Endothelial cell of umbilical vein (primary cell): ENCODE measurements around the gene SAMD5. TPM values are rescaled to one million over a fixed set of nuclear protein-coding genes. Genes with fewer than 3 reads are reported as not detected.

Experiments
- BruUV-seq: library from RNA; stranded (reverse); fragments of 400-500 nt; replicated peaks from 2 replicates; lab custom pipeline; 2021; lab: Mats Ljungman, UMichigan
- CTCF ChIA-PET: fragments of 300-600, 350-600 bp; sonication (Branson Sonifier 250); formaldehyde crosslinking; loops from one replicate; lab custom pipeline; 2021; ENCODE audit warnings: antibody characterized with exemption, inconsistent platforms; lab: Charles Lee
- POLR2A ChIA-PET: fragments of 300-600, 350-600 bp; sonication (Branson Sonifier 250); formaldehyde crosslinking; loops from one replicate; lab custom pipeline; 2021; ENCODE audit warnings: antibody characterized with exemption, inconsistent platforms; lab: Charles Lee
- DNase-seq: peaks from one replicate; pipeline ENCODE4 v3.0.0-alpha.2; 2011; ENCODE audit warnings: low read depth, low spot score
- FAIRE-seq: peaks from 2 replicates; lab custom pipeline; 2011; peaks lifted over from hg19 to GRCh38; lab: Jason Lieb, UNC
- H2AFZ ChIP-seq: 2 replicates; pipeline ENCODE4 v1.6.0; 2012; ENCODE audit warnings: low read depth, low read length, control low read depth, inconsistent platforms
- H3K27ac ChIP-seq: 2 replicates; pipeline ENCODE4 v1.5.1; 2011; ENCODE audit warnings: low read depth, mild to moderate bottlenecking, control low read depth, low read length, moderate library complexity; ENCODE audit not compliant: insufficient read depth
- H3K27me3 ChIP-seq, 2 experiments: 2 replicates each; pipeline versions ENCODE4 v1.6.0 to v1.6.1; 2011; ENCODE audit warnings: low read length in 2 of 2, mixed read lengths in 1 of 2; ENCODE audit not compliant: control insufficient read depth in 2 of 2, insufficient read depth in 2 of 2
- H3K36me3 ChIP-seq, 2 experiments: 2 replicates in 1 of 2; 3 replicates in 1 of 2; pipeline ENCODE4 v1.5.1; 2011; ENCODE audit warnings: low read length in 2 of 2, mild to moderate bottlenecking in 1 of 2, moderate library complexity in 1 of 2; ENCODE audit not compliant: control insufficient read depth in 2 of 2, insufficient read depth in 2 of 2; ENCODE audit errors: extremely low read depth in 1 of 2
- H3K4me1 ChIP-seq: 3 replicates; pipeline ENCODE4 v1.5.1; 2011; ENCODE audit warnings: mild to moderate bottlenecking, low read length; ENCODE audit not compliant: control insufficient read depth, insufficient read depth; ENCODE audit errors: extremely low read depth
- H3K4me2 ChIP-seq: 2 replicates; pipeline ENCODE4 v1.6.1; 2011; ENCODE audit warnings: low read length, control low read depth, mixed read lengths; ENCODE audit not compliant: insufficient read depth
- H3K4me3 ChIP-seq, 3 experiments: fragments of 200-600 bp in 1 of 3; sonication (generic), shearing (Covaris generic) in 1 of 3; replicated peaks in 1 of 3; 2 replicates each; pipeline ENCODE4 v1.5.1; 2011 to 2016; ENCODE audit warnings: control low read depth in 3 of 3, low read length in 3 of 3, mild to moderate bottlenecking in 2 of 3, inconsistent platforms in 1 of 3, low read depth in 1 of 3, moderate library complexity in 1 of 3; ENCODE audit not compliant: insufficient read depth in 1 of 3
- H3K79me2 ChIP-seq: 2 replicates; pipeline ENCODE4 v1.6.0; 2012; ENCODE audit warnings: low read length, inconsistent platforms; ENCODE audit not compliant: control insufficient read depth, insufficient read depth
- H3K9ac ChIP-seq: replicated peaks from 2 replicates; pipeline ENCODE3; 2011; ENCODE audit warnings: low read length, control low read depth; ENCODE audit not compliant: insufficient read depth; ENCODE audit errors: extremely low read depth
- H3K9me1 ChIP-seq: replicated peaks from 3 replicates; pipeline ENCODE4 v1.6.0; 2011; ENCODE audit warnings: mild to moderate bottlenecking, low read length; ENCODE audit not compliant: control insufficient read depth, insufficient read depth; ENCODE audit errors: extremely low read depth
- H3K9me3 ChIP-seq: replicated peaks from 2 replicates; pipeline ENCODE4 v1.5.1; 2012; ENCODE audit warnings: low read length, inconsistent platforms; ENCODE audit not compliant: control insufficient read depth, insufficient read depth
- H4K20me1 ChIP-seq: replicated peaks from 2 replicates; pipeline ENCODE3; 2011; ENCODE audit warnings: mild to moderate bottlenecking, low read length; ENCODE audit not compliant: control insufficient read depth, insufficient read depth; ENCODE audit errors: extremely low read depth
- CTCF ChIP-seq, 2 donors: IDR thresholded peaks; 1 replicate in 1 of 2; 2 replicates in 1 of 2; pipeline ENCODE4 v1.5.1; 2011; ENCODE audit warnings: low read length in 2 of 2, mild to moderate bottlenecking in 2 of 2, moderate library complexity in 2 of 2, control low read depth in 1 of 2, inconsistent platforms in 1 of 2, low read depth in 1 of 2; ENCODE audit not compliant: insufficient read depth in 1 of 2; ENCODE audit errors: extremely low read depth in 1 of 2
- EZH2 ChIP-seq: IDR thresholded peaks from 2 replicates; pipeline ENCODE4 v1.6.1; 2012; ENCODE audit warnings: borderline replicate concordance, low read depth, mild to moderate bottlenecking, moderate library complexity, low read length, inconsistent platforms; ENCODE audit not compliant: severe bottlenecking
- FOS ChIP-seq: IDR thresholded peaks from 2 replicates; pipeline ENCODE4 v1.6.1; 2011; ENCODE audit warnings: mild to moderate bottlenecking, low read length, moderate library complexity, borderline replicate concordance; ENCODE audit not compliant: insufficient read depth
- GATA2 ChIP-seq: IDR thresholded peaks from 2 replicates; pipeline ENCODE4 v1.7.0; 2011; ENCODE audit warnings: low read depth, mild to moderate bottlenecking, moderate library complexity, mixed read lengths, low read length; ENCODE audit not compliant: insufficient read length, insufficient read depth
- JUN ChIP-seq: IDR thresholded peaks from 2 replicates; pipeline ENCODE4 v1.6.1; 2011; ENCODE audit warnings: borderline replicate concordance, low read depth; ENCODE audit not compliant: insufficient read length, insufficient read depth
- MAX ChIP-seq: IDR thresholded peaks from 2 replicates; pipeline ENCODE4 v1.6.1; 2011; ENCODE audit not compliant: insufficient read depth, insufficient read length
- MYC ChIP-seq: IDR thresholded peaks from one replicate; pipeline ENCODE4 v1.6.1; 2011; ENCODE audit warnings: mild to moderate bottlenecking, low read depth, low read length
- POLR2A ChIP-seq: IDR thresholded peaks from 2 replicates; pipeline ENCODE4 v1.6.1; 2012; ENCODE audit warnings: low read depth, mild to moderate bottlenecking, control low read depth, low read length
- POLR2AphosphoS5 ChIP-seq: IDR thresholded peaks from 2 replicates; pipeline ENCODE4 v1.6.1; 2012; ENCODE audit warnings: low read depth, mild to moderate bottlenecking, control low read depth, low read length, moderate library complexity; ENCODE audit not compliant: insufficient read depth
- dilution Hi-C: fragments of 300-500 bp; cut with MboI; formaldehyde crosslinking; loops from one replicate; pipeline ENCODE4 v1.15.0; 2019; ENCODE audit warnings: low sequenced_read_pairs; ENCODE audit not compliant: extremely low pct_ligation_motif_present
- intact Hi-C: fragments of 100-400 bp; cut with micrococcal nuclease; formaldehyde crosslinking; loops from one replicate; pipeline ENCODE4 v1.10.0; 2022
- polyA plus RNA-seq, 4 experiments: library from polyadenylated mRNA; depleted of rRNA in 3 of 4; stranded (reverse) in 3 of 4; unstranded in 1 of 4; fragments of >200 nt; gene quantifications; 2 replicates each; pipeline versions ENCODE4 v1.2.1 to v1.2.3, GENCODE V29; 2011 to 2012; ENCODE audit warnings: missing spikeins in 1 of 4
- total RNA-seq: library from RNA; stranded (reverse); gene quantifications from 2 replicates; pipeline ENCODE4 v1.2.3, GENCODE V29; 2021

The SAMD5 gene
- total and polyA plus RNA-seq, 2 donors (not counting 3 experiments of a cell fraction or from before 2014, with no cell fraction given), result 0.75 to 6.9 TPM

GRCh38 chr6:147561726-147562125 is 53.2 kb downstream of the SAMD5 start:
- peak overlapping the region; percentile 17 for H3K4me2 ChIP-seq

More at GRCh38 chr6:147561726-147562125, 53.2 kb downstream of the SAMD5 start:
- dilution Hi-C loops, result no loop called here
- DNase-seq (peak; percentile 36), FAIRE-seq (peak; percentile 70)
- no peaks in the 10 kb centered on the region for H3K79me2 ChIP-seq
- H3K4me3 ChIP-seq, result no peak overlapping the region
- no peaks in the 10 kb centered on the region for H3K9me1 ChIP-seq
- peak overlapping the region; percentile 12 for H2AFZ ChIP-seq
- no peaks in the 10 kb centered on the region for H3K9me3 ChIP-seq
- no TSS peak for BruUV-seq
- CTCF ChIA-PET, result no interaction called here
- no peaks in the 10 kb centered on the region for H4K20me1 ChIP-seq
- no peaks in the 10 kb centered on the region for H3K36me3 ChIP-seq
- H3K4me1 ChIP-seq, result peaks cover 7% of the 10 kb centered on the region
- H3K27me3 ChIP-seq, result no peaks in the 10 kb centered on the region
- H3K27ac ChIP-seq, result peak overlapping the region; percentile 1
- POLR2A ChIA-PET, result no interaction called here
- intact Hi-C loops, result no loop called here
- TF ChIP-seq EZH2, result no peak
- no peak for TF ChIP-seq GATA2
- TF ChIP-seq MYC, result no peak
- TF ChIP-seq POLR2AphosphoS5, result no peak
- no peak for TF ChIP-seq MAX
- no peak for TF ChIP-seq FOS
- no peak for TF ChIP-seq JUN
- no peak for TF ChIP-seq CTCF (IDR thresholded peaks at IDR 0.05; ENCODE audit: extremely low read depth in 1 of 2, insufficient read depth in 1 of 2, low read depth in 1 of 2, low read length in 2 of 2)
- no peak for TF ChIP-seq POLR2A
- H3K9ac ChIP-seq, result no peak overlapping the region
